HG02870 (cell line): Measurements from ENCODE around the gene CAPN13.

Experiments
- ATAC-seq: cut with Tn5 transposase; IDR thresholded peaks from one replicate; pipeline ENCODE4 v1.9.1; 2021; ENCODE audit warnings: mild to moderate bottlenecking, moderate library complexity; ENCODE audit not compliant: unreplicated experiment

CAPN13 gene

GRCh38 chr2:30786923-30787685, 20.1 kb downstream of the CAPN13 start:
- no peak for ATAC-seq

- no peak for ATAC-seq
These were observed 22.6 kb downstream of the CAPN13 start for GRCh38 chr2:30784682-30785081.

DNA sequence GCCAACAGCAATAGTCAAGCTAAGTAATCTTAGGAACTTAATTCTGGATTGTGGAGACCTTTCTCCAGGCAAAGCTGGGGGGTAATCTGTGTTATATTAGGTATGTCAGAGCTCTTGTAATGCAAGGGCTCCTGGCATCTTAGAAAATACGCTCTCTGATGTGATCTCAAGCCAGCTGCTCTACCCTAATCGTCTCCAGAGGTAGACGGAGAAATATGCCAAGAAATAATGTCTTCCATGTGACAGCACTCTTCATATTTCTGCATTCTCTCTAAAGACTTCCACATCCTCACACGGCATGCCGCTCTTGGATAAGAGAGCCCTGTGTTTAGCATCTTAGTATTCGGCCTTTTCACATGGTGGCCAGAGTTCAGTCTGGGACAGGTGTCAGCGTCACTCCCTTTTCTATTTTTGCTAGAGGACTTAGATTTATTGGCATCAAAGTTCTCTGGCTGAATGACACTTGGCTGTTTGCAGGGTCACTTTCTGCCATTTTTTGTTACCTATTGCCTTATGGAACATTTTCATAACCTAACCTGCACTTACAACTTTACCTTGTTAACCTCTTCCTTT, 25.2 kb downstream of the CAPN13 start:
- no peak for ATAC-seq

DNA sequence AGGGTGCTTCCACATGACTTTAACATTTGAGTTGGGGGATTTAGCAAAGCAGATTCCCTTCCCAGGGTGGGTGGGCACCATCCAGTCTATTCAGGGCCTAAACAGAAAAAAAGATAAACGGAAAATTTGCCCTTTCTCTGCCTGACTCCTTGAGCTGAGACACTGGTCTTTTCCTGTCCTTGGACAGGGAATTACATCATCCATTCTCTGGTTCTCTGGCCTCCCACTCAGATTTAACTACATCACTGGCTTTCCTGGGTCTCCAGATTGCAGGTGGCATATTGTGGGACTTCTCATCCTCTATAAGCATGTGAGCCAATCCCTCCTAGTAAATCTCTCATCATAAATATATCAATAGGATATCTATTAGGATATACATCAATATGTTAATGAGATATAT, 25.8 kb downstream of the CAPN13 start:
- no peak for ATAC-seq

GRCh38 chr2:30780776-30781330, 26.4 kb downstream of the CAPN13 start:
- ATAC-seq = no peak

- no peak for ATAC-seq
These were observed 28.6 kb downstream of the CAPN13 start for GRCh38 chr2:30778611-30779010.

- ATAC-seq = no peak
These were observed 29.4 kb downstream of the CAPN13 start for GRCh38 chr2:30777661-30778505.

DNA sequence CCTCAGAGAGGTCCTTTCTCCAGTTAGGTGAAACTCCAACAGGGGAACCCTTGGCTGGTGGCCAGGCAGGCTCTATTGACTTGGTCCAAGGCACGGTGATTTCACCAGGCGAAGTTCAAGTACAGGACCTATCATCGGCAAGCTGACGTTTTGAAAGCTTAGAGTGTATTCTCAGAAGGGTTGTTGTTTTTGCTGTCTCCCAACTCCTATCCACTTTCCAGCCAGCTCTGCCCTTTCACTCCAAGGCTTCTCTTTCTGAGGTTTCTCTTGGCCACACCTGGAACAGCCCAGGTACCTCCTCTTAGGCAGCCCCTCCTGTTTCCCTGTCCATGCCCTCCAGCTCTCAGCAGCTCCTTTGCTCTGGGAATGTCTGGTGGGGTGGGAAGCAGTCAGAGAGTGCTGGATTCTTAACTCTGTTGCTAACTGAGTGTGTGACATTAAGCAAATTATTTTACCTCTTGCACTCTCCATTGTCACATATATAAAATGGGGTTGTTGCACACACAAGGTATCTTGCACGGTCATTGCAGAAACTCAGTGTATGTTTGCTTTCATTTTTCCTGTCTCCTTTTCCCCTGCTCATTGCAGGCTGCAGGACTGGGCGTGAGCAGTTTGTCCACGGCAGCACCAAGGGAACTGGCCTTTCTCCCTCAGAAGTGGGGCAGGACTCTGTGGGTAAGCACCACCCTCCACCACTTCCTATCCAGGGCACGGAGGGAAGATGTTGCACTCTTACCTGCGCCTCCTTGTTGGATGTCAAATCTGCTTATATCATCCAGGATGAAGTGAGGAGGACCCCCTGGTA, 30.2 kb downstream of the CAPN13 start:
- no peak for ATAC-seq

GRCh38 chr2:30775833-30776232, 31.4 kb downstream of the CAPN13 start:
- ATAC-seq = no peak

DNA sequence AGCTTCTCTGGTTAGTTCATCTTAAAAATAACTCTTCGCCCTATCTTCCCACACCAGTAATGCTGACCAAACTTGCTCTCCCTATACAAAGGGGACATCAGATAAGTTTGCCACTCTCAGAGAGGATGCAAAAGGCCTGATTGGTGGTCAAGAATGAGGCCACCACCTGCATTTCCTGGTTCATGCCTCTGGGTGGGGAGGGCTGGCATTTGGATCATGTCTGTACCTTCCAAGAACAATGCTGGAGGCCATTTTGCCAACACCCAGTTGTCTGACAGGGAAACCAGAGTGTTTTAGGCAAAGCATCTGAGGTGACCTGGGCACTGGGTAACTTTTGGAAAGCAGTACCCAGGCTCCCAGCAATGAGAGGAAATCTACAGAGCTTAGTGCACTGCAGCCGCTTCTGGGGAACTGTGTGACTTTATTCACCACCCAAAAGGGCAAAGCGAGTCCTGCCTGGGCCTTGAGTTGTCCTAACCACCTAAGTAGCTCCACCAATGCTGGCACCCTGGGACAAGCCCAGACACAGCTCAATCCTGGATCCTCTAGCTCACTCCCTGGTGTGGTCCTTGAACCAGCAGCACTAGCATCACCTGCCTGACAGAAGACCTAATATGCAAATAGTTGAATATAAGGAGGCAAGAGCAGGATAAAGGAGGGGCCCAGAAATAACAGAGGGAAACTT, 35.1 kb downstream of the CAPN13 start:
- no peak for ATAC-seq

GRCh38 chr2:30770816-30771576, 36.2 kb downstream of the CAPN13 start:
- ATAC-seq = no peak

GRCh38 chr2:30769891-30770462, 37.3 kb downstream of the CAPN13 start:
- ATAC-seq = no peak

- no peak for ATAC-seq
These were observed 37.8 kb downstream of the CAPN13 start for GRCh38 chr2:30769481-30769780.

- no peak for ATAC-seq
These were observed 38.4 kb downstream of the CAPN13 start for GRCh38 chr2:30768708-30769480.

- no peak for ATAC-seq
These were observed 39.1 kb downstream of the CAPN13 start for GRCh38 chr2:30768036-30768686.

- ATAC-seq = no peak
These were observed 40.6 kb downstream of the CAPN13 start for GRCh38 chr2:30766666-30767065.

GRCh38 chr2:30765876-30766470, 41.3 kb downstream of the CAPN13 start:
- no peak for ATAC-seq

DNA sequence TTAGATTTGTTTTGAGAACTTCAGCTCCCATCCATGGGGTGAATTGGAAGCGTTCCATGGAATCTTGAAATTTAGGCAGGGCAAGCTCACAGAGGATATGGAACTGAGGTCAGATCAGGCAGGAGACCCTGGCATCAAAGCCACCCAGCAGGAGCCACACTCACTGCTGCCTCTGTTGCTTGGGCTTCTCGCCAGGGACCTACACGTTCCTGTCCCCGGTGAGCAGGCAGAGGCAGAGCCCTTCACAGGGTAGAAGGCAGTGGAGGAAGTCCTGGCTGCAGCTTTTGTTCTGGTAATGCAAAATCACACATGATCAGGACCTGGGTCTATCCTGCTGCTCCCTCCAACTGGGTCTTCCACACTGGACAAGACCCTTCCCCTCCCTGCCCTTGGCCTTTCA, 42.1 kb downstream of the CAPN13 start:
- ATAC-seq = no peak
